Measurements from ENCODE around the gene FANK1.
"Not testable (repeated sequence)": the region's sequence is repeated elsewhere in the genome, so short reads cannot be mapped to it uniquely, and the experiment has no call there.

DNA sequence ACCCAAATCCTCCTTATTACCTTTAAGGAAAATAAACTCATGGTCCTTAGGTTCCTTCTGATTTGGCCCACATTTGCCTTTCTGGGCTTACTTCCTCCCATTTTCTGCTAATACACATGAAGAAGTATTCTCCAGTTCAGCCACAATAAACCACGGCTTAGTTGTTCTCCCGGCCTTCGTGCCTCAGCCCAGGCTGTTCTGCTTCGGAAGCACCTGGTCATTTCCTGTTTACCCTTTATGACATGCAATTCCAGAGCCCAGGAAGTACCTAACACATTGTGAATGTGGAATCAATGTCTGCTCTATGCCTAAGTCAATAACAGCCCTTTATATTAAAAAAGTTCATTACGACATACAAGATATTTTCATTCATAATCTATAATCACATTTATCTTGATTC, 4.0 kb upstream of the FANK1 start:
- TF ChIP-seq EZH2phosphoT487 (IDR thresholded peaks at IDR 0.05; ENCODE audit: borderline replicate concordance, low read depth, low read length), result not testable (repeated sequence)
- TF ChIP-seq, protein P1, sequence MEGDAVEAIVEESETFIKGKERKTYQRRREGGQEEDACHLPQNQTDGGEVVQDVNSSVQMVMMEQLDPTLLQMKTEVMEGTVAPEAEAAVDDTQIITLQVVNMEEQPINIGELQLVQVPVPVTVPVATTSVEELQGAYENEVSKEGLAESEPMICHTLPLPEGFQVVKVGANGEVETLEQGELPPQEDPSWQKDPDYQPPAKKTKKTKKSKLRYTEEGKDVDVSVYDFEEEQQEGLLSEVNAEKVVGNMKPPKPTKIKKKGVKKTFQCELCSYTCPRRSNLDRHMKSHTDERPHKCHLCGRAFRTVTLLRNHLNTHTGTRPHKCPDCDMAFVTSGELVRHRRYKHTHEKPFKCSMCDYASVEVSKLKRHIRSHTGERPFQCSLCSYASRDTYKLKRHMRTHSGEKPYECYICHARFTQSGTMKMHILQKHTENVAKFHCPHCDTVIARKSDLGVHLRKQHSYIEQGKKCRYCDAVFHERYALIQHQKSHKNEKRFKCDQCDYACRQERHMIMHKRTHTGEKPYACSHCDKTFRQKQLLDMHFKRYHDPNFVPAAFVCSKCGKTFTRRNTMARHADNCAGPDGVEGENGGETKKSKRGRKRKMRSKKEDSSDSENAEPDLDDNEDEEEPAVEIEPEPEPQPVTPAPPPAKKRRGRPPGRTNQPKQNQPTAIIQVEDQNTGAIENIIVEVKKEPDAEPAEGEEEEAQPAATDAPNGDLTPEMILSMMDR (conservative IDR thresholded peaks at IDR 0.05; ENCODE audit: low read length), result not testable (repeated sequence)
